T-helper 1 cell treated with Interleukin-12 subunit alpha and Interleukin-12 subunit beta and Interleukin-4 antibody, amounts not matched to agents 30 ng/mL and 1 ng/mL, for 36 hours (primary cell): Measurements from ENCODE around the gene FN3K. TPM values are rescaled to one million over a fixed set of nuclear protein-coding genes. Genes with fewer than 3 reads are reported as not detected.
"Not testable (repeated sequence)": the region's sequence is repeated elsewhere in the genome, so short reads cannot be mapped to it uniquely, and the experiment has no call there.

ENCODE experiments used
- intact Hi-C: fragments of 100-400 bp; cut with micrococcal nuclease; formaldehyde crosslinking; loops from one replicate; pipeline ENCODE4 v1.15.1; 2024
- total RNA-seq: library from RNA; stranded (reverse); gene quantifications from 2 replicates; pipeline ENCODE4 v1.2.3, GENCODE V29; 2022

Gene FN3K
- total RNA-seq, 1 donor from 2014 or later, result 4.7 TPM

GRCh38 chr17:82736511-82737185 lies 1.2 kb downstream of the FN3K start:
- intact Hi-C loops, result no loop called here

- intact Hi-C loops, result no loop called here
These were observed 2.8 kb downstream of the FN3K start for GRCh38 chr17:82737967-82738877.

GRCh38 chr17:82740906-82741759 lies 5.7 kb downstream of the FN3K start:
- intact Hi-C loops, result no loop called here

- intact Hi-C loops, result no loop called here
These were observed 8.2 kb downstream of the FN3K start for GRCh38 chr17:82743344-82744219.

GRCh38 chr17:82744736-82745135 lies 9.3 kb downstream of the FN3K start:
- intact Hi-C loops, result not testable (repeated sequence)

GRCh38 chr17:82745524-82745923 lies 10.1 kb downstream of the FN3K start:
- intact Hi-C loops, result no loop called here

GRCh38 chr17:82748756-82749155 lies 13.3 kb downstream of the FN3K start:
- intact Hi-C loops, result no loop called here

GRCh38 chr17:82750241-82750908 lies 15.0 kb downstream of the FN3K start:
- intact Hi-C loops, result loop anchor here (2.0 to 5.0 kb wide), 3 partner anchors 300 to 1238 kb away; partner anchors contain the start of genes ACTG1 and CYBC1

GRCh38 chr17:82751171-82751570 lies 15.8 kb downstream of the FN3K start:
- intact Hi-C loops, result loop anchor here (1.0 to 5.0 kb wide), 5 partner anchors 16 to 1239 kb away; partner anchors contain the start of genes ACTG1, CYBC1, FN3K and FN3KRP

GRCh38 chr17:82751571-82752370 lies 16.4 kb downstream of the FN3K start, which contains the start of gene TBCD:
Gene TBCD (plus strand): TSS chr17:82752065. CDS start chr17:82752194, 129 bp downstream.
- intact Hi-C loops, result loop anchor here (1.0 to 5.0 kb wide), 8 partner anchors 16 to 1239 kb away; partner anchors contain the start of genes ACTG1, CYBC1, FN3K and FN3KRP

GRCh38 chr17:82752371-82753200 lies 17.2 kb downstream of the FN3K start:
- intact Hi-C loops, result loop anchor here (1.0 to 5.0 kb wide), 5 partner anchors 54 to 1240 kb away; partner anchors contain the start of genes ACTG1, RAB40B and WDR45B

- intact Hi-C loops, result loop anchor here (2.0 to 5.0 kb wide), 3 partner anchors 300 to 1241 kb away; partner anchors contain the start of gene ACTG1
These were observed 17.7 kb downstream of the FN3K start for GRCh38 chr17:82753201-82753464.

GRCh38 chr17:82754297-82755208 lies 19.1 kb downstream of the FN3K start:
- intact Hi-C loops, result loop anchor here (5.0 kb wide), 2 partner anchors 462 to 1242 kb away; partner anchors contain the start of gene ACTG1

- intact Hi-C loops, result no loop called here
These were observed 20.8 kb downstream of the FN3K start for GRCh38 chr17:82756166-82756565.

GRCh38 chr17:82765371-82765770 lies 30.0 kb downstream of the FN3K start:
- intact Hi-C loops, result no loop called here

GRCh38 chr17:82767041-82767754 lies 31.8 kb downstream of the FN3K start:
- intact Hi-C loops, result no loop called here
